Spleen (tissue), 11 donors: ENCODE results near the gene CILP2. TPM values are rescaled to one million over a fixed set of nuclear protein-coding genes. Genes with fewer than 3 reads are reported as not detected.

ENCODE experiments used
- DNase-seq: peaks from one replicate; pipeline ENCODE4 v3.0.0-alpha.2; 2020
- H3K27ac ChIP-seq, 8 donors: fragments of 200-600 bp; sonication (generic) in 7 of 8; 1 replicate in 4 of 8; 2 replicates in 4 of 8; pipeline versions ENCODE4 v1.5.0 to v1.8.0; 2016 to 2021; ENCODE audit warnings: inconsistent platforms in 4 of 8, mild to moderate bottlenecking in 4 of 8, moderate library complexity in 1 of 8
- H3K27me3 ChIP-seq, 7 donors: fragments of 200-600 bp; sonication (generic) in 6 of 7; replicated peaks in 1 of 7; 1 replicate in 4 of 7; 2 replicates in 3 of 7; pipeline versions ENCODE4 v1.5.0 to v1.8.0; 2016 to 2021; ENCODE audit warnings: inconsistent platforms in 3 of 7, mild to moderate bottlenecking in 1 of 7
- H3K36me3 ChIP-seq, 6 donors: fragments of 200-600 bp; sonication (generic) in 5 of 6; 1 replicate in 4 of 6; 2 replicates in 2 of 6; pipeline versions ENCODE4 v1.5.0 to v1.8.0; 2016 to 2021; ENCODE audit warnings: inconsistent platforms in 2 of 6
- H3K4me1 ChIP-seq, 6 donors: fragments of 200-600 bp; sonication (generic) in 5 of 6; 1 replicate in 3 of 6; 2 replicates in 3 of 6; pipeline versions ENCODE4 v1.5.0 to v1.8.0; 2016 to 2021; ENCODE audit warnings: inconsistent platforms in 3 of 6
- H3K4me3 ChIP-seq, 8 donors: fragments of 200-600 bp; sonication (generic) in 7 of 8; 1 replicate in 4 of 8; 2 replicates in 4 of 8; pipeline versions ENCODE4 v1.5.0 to v1.8.0; 2016 to 2021; ENCODE audit warnings: inconsistent platforms in 4 of 8, mild to moderate bottlenecking in 4 of 8, moderate library complexity in 2 of 8
- H3K9me3 ChIP-seq, 8 donors: fragments of 200-600 bp; sonication (generic) in 7 of 8; 1 replicate in 4 of 8; 2 replicates in 4 of 8; pipeline versions ENCODE4 v1.5.0 to v1.8.0; 2016 to 2021; ENCODE audit warnings: inconsistent platforms in 4 of 8
- POLR2A ChIP-seq, 3 donors: fragments of 450-650 bp; IDR thresholded peaks; one replicate each; pipeline ENCODE4 v1.5.1; 2017; ENCODE audit warnings: antibody characterized with exemption in 3 of 3, mild to moderate bottlenecking in 1 of 3
- POLR2AphosphoS5 ChIP-seq, 3 donors: sonication (generic); formaldehyde crosslinking; IDR thresholded peaks; one replicate each; pipeline ENCODE4 v1.5.1; 2017; ENCODE audit warnings: antibody characterized with exemption in 3 of 3
- WGBS, 5 donors: extraction: QIAGEN DNeasy Blood & Tissue Kit in 3 of 5; methylation state at CpG; one replicate each; pipeline versions ENCODE4 v1.1.5 to v1.1.7; 2013 to 2018; 5-methylcytosine and 5-hydroxymethylcytosine counted together
- intact Hi-C: fragments of 100-400 bp; cut with DNase I; formaldehyde crosslinking; loops from one replicate; pipeline ENCODE4 v1.15.0; 2023; ENCODE audit warnings: low total_unique reads
- polyA plus RNA-seq, 3 donors: library from polyadenylated mRNA; stranded (reverse); fragments of 200-250 nt; gene quantifications; one replicate each; pipeline ENCODE4 v1.2.1, GENCODE V29; 2013
- total RNA-seq, 7 donors: library from RNA; depleted of rRNA in 3 of 7; stranded (reverse); fragments of >200 nt in 3 of 7; fragmentation: NEBNext Ultra II Directional in 4 of 7; extraction: Animal tissue kit (Norgen Biotek cat#: 25700) in 4 of 7; gene quantifications; one replicate each; pipeline versions ENCODE4 v1.1.0 to v1.2.1, GENCODE V29; 2016 to 2021
- TF ChIP-seq, protein P1 (sequence below), 11 experiments: fragments of 200-600 bp in 7 of 11; fragments of 450-650 bp in 4 of 11; sonication (generic) in 4 of 11; IDR thresholded peaks in 8 of 11; conservative IDR thresholded peaks in 3 of 11; 1 replicate in 7 of 11; 2 replicates in 4 of 11; pipeline versions ENCODE4 v1.4.0 to v1.8.0; 2016 to 2021; ENCODE audit warnings: antibody characterized with exemption in 11 of 11, inconsistent platforms in 4 of 11, mild to moderate bottlenecking in 1 of 11
- donor health status: healthy with polysubstance abuse.
- donor health status: DM: no; HTN: no; CAD: no; lungs with moderate emphysema.
- donor health status: DM: no; HTN: no; CAD: no.
- donor health status: Bipolar disorder and iron deficiency.
- donor health status: healthy.
- donor health status: DM: no; HTN: no; CAD: no.
- donor health status: DM: yes; HTN: yes; CAD: no.

CILP2 gene
- total and polyA plus RNA-seq, 10 donors: 0.15 to 1.3 (median 0.43) TPM; not detected in 1

DNA sequence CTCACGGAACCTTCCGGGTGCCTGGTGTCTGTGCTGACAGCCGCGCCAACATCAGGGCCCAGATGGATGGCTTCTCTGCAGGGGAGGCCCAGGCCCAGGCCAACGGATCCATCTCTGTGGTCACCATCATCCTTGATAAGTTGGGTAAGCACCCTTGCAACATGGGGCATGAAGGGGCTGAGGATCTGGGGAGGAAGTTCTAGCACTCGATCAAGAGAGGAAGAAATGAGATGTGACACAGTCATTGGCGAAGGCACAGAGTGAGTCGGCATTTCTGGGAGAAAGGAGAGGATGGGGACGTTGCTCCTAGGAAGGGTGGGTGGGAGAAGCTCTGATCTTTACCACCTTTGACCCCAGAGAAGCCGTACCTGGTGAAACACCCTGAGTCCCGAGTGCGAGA, 4.4 kb downstream of the CILP2 start:
- DNase-seq: no peak
- no peak overlapping the region for H3K4me3 ChIP-seq
- H3K27ac ChIP-seq: peak overlapping the region in 3 of 8 donors; percentile 36 to 43 (median 36)
- 46 to 72% (median 65%) methylated on average over 12 of the region's 12 CpGs for WGBS, 5 donors
- H3K9me3 ChIP-seq: peaks cover 0 to 7% (median 0%) of the 10 kb centered on the region in 8 donors
- H3K36me3 ChIP-seq: no peaks in the 10 kb centered on the region
- intact Hi-C loops: no loop called here
- peaks cover 0 to 97% (median 55%) of the 10 kb centered on the region in 7 donors for H3K27me3 ChIP-seq
- TF ChIP-seq POLR2A (IDR thresholded peaks at IDR 0.05): no peak
- peaks cover 10 to 53% (median 33%) of the 10 kb centered on the region in 6 donors for H3K4me1 ChIP-seq

DNA sequence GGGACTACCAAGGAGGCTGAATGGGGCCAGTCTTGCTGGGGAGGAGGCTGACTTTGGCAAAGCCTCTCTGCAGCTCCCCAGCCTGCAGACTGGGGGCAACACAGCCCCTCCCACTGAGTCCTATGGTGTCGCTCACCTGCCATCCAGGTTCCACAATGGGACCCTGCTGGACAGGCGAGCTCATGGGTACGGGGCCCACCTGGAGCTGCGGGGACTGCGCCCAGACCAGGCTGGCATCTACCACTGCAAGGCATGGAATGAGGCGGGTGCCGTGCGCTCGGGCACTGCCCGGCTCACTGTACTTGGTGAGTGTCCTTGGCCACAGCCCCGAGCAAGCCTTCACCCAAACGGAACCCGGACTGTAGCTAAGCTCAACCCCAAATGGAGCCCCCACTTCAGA, 5.0 kb downstream of the CILP2 start:
- Histone ChIP-seq H3K27me3 (peaks cover 0 to 97% (median 49%) of the 10 kb centered on the region in 7 donors), H3K4me1 (peaks cover 5 to 47% (median 27%) of the 10 kb centered on the region in 6 donors), H3K4me3 (no peak overlapping the region), H3K27ac (peak overlapping the region in 1 of 8 donors; percentile 43), H3K36me3 (no peaks in the 10 kb centered on the region), H3K9me3 (peaks cover 0 to 7% (median 0%) of the 10 kb centered on the region in 8 donors)
- 86 to 100% (median 89%) methylated on average over 4 to 13 of the region's 13 CpGs for WGBS, 5 donors
- intact Hi-C loops: no loop called here
- no peak for DNase-seq
- TF ChIP-seq, protein P1, sequence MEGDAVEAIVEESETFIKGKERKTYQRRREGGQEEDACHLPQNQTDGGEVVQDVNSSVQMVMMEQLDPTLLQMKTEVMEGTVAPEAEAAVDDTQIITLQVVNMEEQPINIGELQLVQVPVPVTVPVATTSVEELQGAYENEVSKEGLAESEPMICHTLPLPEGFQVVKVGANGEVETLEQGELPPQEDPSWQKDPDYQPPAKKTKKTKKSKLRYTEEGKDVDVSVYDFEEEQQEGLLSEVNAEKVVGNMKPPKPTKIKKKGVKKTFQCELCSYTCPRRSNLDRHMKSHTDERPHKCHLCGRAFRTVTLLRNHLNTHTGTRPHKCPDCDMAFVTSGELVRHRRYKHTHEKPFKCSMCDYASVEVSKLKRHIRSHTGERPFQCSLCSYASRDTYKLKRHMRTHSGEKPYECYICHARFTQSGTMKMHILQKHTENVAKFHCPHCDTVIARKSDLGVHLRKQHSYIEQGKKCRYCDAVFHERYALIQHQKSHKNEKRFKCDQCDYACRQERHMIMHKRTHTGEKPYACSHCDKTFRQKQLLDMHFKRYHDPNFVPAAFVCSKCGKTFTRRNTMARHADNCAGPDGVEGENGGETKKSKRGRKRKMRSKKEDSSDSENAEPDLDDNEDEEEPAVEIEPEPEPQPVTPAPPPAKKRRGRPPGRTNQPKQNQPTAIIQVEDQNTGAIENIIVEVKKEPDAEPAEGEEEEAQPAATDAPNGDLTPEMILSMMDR (IDR thresholded peaks at IDR 0.05 in 8 of 11, conservative IDR thresholded peaks at IDR 0.05 in 3 of 11): no peak
- TF ChIP-seq POLR2AphosphoS5 (IDR thresholded peaks at IDR 0.05): no peak
- no peak for TF ChIP-seq POLR2A (IDR thresholded peaks at IDR 0.05)

DNA sequence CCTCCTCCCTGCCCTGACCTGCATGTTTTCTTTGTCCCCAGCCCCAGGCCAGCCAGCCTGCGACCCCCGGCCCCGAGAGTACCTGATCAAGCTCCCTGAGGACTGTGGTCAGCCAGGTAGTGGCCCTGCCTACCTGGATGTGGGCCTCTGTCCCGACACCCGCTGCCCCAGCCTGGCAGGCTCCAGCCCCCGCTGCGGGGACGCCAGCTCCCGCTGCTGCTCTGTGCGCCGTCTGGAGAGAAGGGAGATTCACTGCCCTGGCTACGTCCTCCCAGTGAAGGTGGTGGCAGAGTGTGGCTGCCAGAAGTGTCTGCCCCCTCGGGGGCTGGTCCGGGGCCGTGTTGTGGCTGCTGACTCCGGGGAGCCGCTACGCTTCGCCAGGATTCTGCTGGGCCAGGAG, 5.6 kb downstream of the CILP2 start:
- peaks cover 0 to 7% (median 0%) of the 10 kb centered on the region in 8 donors for H3K9me3 ChIP-seq
- H3K27ac ChIP-seq: no peak overlapping the region
- peaks cover under 1 to 42% (median 22%) of the 10 kb centered on the region in 6 donors for H3K4me1 ChIP-seq
- H3K27me3 ChIP-seq: peaks cover 0 to 97% (median 43%) of the 10 kb centered on the region in 7 donors
- intact Hi-C loops: no loop called here
- WGBS, 5 donors: 83 to 95% (median 89%) methylated on average over 11 to 19 of the region's 19 CpGs
- H3K4me3 ChIP-seq: no peak overlapping the region
- no peak for TF ChIP-seq POLR2A (IDR thresholded peaks at IDR 0.05)
- no peak for TF ChIP-seq POLR2AphosphoS5 (IDR thresholded peaks at IDR 0.05)
- TF ChIP-seq, protein P1 (IDR thresholded peaks at IDR 0.05 in 8 of 11, conservative IDR thresholded peaks at IDR 0.05 in 3 of 11): no peak
- no peaks in the 10 kb centered on the region for H3K36me3 ChIP-seq
- DNase-seq: peak; percentile 66

DNA sequence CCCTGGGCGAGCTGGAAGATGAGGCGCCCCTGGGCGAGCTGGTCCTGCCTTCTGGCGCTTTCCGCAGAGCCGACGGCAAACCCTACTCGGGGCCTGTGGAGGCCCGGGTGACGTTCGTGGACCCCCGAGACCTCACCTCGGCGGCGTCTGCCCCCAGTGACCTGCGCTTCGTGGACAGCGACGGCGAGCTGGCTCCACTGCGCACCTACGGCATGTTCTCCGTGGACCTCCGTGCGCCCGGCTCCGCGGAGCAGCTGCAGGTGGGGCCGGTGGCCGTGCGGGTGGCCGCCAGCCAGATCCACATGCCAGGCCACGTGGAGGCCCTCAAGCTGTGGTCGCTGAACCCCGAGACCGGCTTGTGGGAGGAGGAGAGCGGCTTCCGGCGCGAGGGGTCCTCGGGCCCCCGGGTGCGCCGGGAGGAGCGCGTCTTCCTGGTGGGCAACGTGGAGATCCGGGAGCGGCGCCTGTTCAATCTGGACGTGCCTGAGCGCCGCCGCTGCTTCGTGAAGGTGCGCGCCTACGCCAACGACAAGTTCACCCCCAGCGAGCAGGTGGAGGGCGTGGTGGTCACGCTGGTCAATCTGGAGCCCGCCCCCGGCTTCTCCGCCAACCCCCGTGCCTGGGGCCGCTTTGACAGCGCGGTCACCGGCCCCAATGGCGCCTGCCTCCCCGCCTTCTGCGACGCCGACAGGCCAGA, 6.3 kb downstream of the CILP2 start:
- peaks cover 0 to 7% (median 0%) of the 10 kb centered on the region in 8 donors for H3K9me3 ChIP-seq
- H3K27ac ChIP-seq: no peak overlapping the region
- 86 to 95% (median 90%) methylated on average over 49 to 75 of the region's 75 CpGs for WGBS, 5 donors
- H3K4me1 ChIP-seq: peaks cover 0 to 36% (median 18%) of the 10 kb centered on the region in 6 donors
- intact Hi-C loops: no loop called here
- no peaks in the 10 kb centered on the region for H3K36me3 ChIP-seq
- TF ChIP-seq, protein P1 (IDR thresholded peaks at IDR 0.05 in 8 of 11, conservative IDR thresholded peaks at IDR 0.05 in 3 of 11): no peak
- TF ChIP-seq POLR2A (IDR thresholded peaks at IDR 0.05) (no peak), POLR2AphosphoS5 (IDR thresholded peaks at IDR 0.05) (no peak)
- H3K4me3 ChIP-seq: no peak overlapping the region
- DNase-seq: no peak
- H3K27me3 ChIP-seq: peaks cover 0 to 97% (median 40%) of the 10 kb centered on the region in 7 donors
